HG02759 (cell line): Measurements from ENCODE around the gene WLS.

Source experiments
- ATAC-seq: cut with Tn5 transposase; IDR thresholded peaks from one replicate; pipeline ENCODE4 v1.9.1; 2021; ENCODE audit warnings: mild to moderate bottlenecking, moderate library complexity; ENCODE audit not compliant: unreplicated experiment

Gene WLS

GRCh38 chr1:68103011-68103545 is 129.2 kb downstream of the WLS start:
- ATAC-seq, result no peak

- ATAC-seq, result no peak
These were observed 130.5 kb downstream of the WLS start for GRCh38 chr1:68101829-68102228.

- ATAC-seq, result no peak
These were observed 131.8 kb downstream of the WLS start for GRCh38 chr1:68100571-68100970.

GRCh38 chr1:68093737-68094136 is 138.6 kb downstream of the WLS start:
- no peak for ATAC-seq

GRCh38 chr1:68087184-68087583 is 145.1 kb downstream of the WLS start:
- no peak for ATAC-seq

- no peak for ATAC-seq
These were observed 146.6 kb downstream of the WLS start for GRCh38 chr1:68085752-68086151.

GRCh38 chr1:68083686-68084085 is 148.6 kb downstream of the WLS start:
- ATAC-seq, result no peak

GRCh38 chr1:68081775-68082283 is 150.5 kb downstream of the WLS start:
- no peak for ATAC-seq

GRCh38 chr1:68078647-68079046 is 153.7 kb downstream of the WLS start:
- ATAC-seq, result no peak
